Osteoblast (primary cell): ENCODE results near the gene SEMA3F. TPM values are rescaled to one million over a fixed set of nuclear protein-coding genes. Genes with fewer than 3 reads are reported as not detected.

Experiments
- DNase-seq: peaks from one replicate; pipeline ENCODE4 v3.0.0; 2011; ENCODE audit warnings: low spot score, mixed read lengths; ENCODE audit not compliant: insufficient read length; ENCODE audit errors: missing footprints
- H2AFZ ChIP-seq: 2 replicates; pipeline ENCODE4 v1.6.0; 2011; ENCODE audit warnings: mild to moderate bottlenecking, low read length
- H3K27ac ChIP-seq: 2 replicates; pipeline ENCODE4 v1.5.1; 2011; ENCODE audit warnings: mild to moderate bottlenecking, low read depth, low read length, moderate library complexity
- H3K27me3 ChIP-seq: 2 replicates; pipeline ENCODE4 v1.6.0; 2012; ENCODE audit warnings: mild to moderate bottlenecking, control low read depth, inconsistent platforms, low read length, moderate library complexity; ENCODE audit not compliant: insufficient read depth
- H3K36me3 ChIP-seq: 2 replicates; pipeline ENCODE4 v1.5.1; 2011; ENCODE audit warnings: mild to moderate bottlenecking, low read length, control low read depth, moderate library complexity; ENCODE audit not compliant: insufficient read depth
- H3K4me1 ChIP-seq: 2 replicates; pipeline ENCODE4 v1.5.1; 2011; ENCODE audit warnings: mild to moderate bottlenecking, low read length, control low read depth, moderate library complexity; ENCODE audit not compliant: insufficient read depth
- H3K4me2 ChIP-seq: 2 replicates; pipeline ENCODE4 v1.6.0; 2011; ENCODE audit warnings: mild to moderate bottlenecking, low read length; ENCODE audit not compliant: insufficient read depth
- H3K4me3 ChIP-seq: fragments of 200-600 bp; sonication (generic); 3 replicates; pipeline ENCODE4 v1.5.1; 2012; ENCODE audit warnings: mild to moderate bottlenecking, low read length, inconsistent platforms; ENCODE audit not compliant: insufficient read depth
- H3K79me2 ChIP-seq: 2 replicates; pipeline ENCODE4 v1.6.0; 2012; ENCODE audit warnings: mild to moderate bottlenecking, low read length, control low read depth, inconsistent platforms; ENCODE audit not compliant: insufficient read depth
- H3K9me3 ChIP-seq: 2 replicates; pipeline ENCODE4 v1.5.1; 2011; ENCODE audit warnings: low read depth, low read length, control low read depth
- H4K20me1 ChIP-seq: 2 replicates; pipeline ENCODE4 v1.6.0; 2012; ENCODE audit warnings: mild to moderate bottlenecking, low read length, control low read depth; ENCODE audit not compliant: insufficient read depth
- CTCF ChIP-seq: IDR thresholded peaks from 2 replicates; pipeline ENCODE4 v1.5.1; 2011; ENCODE audit warnings: mild to moderate bottlenecking, low read depth, low read length, moderate library complexity; ENCODE audit errors: extremely low read depth
- total RNA-seq: library from RNA; depleted of rRNA; stranded (reverse); fragments of >200 nt; gene quantifications from 2 replicates; pipeline ENCODE4 v1.2.3, GENCODE V29; 2012

The SEMA3F gene
- total RNA-seq, 1 donor, result 5.1 TPM

- Histone ChIP-seq H3K4me1 (peaks cover 5% of the 10 kb centered on the region), H3K27ac (no peak overlapping the region), H3K27me3 (no peaks in the 10 kb centered on the region), H3K79me2 (no peaks in the 10 kb centered on the region), H3K9me3 (no peaks in the 10 kb centered on the region), H2AFZ (no peak overlapping the region), H3K4me2 (no peak overlapping the region), H4K20me1 (peaks cover 32% of the 10 kb centered on the region), H3K36me3 (peaks cover 34% of the 10 kb centered on the region), H3K4me3 (no peak overlapping the region)
- no peak for TF ChIP-seq CTCF
- peak; percentile 72 for DNase-seq
These were observed 33.1 kb upstream of the SEMA3F start for GRCh38 chr3:50122071-50122470.

GRCh38 chr3:50122661-50123391, 32.3 kb upstream of the SEMA3F start:
- no peak overlapping the region for H3K27ac ChIP-seq
- peaks cover 26% of the 10 kb centered on the region for H3K36me3 ChIP-seq
- TF ChIP-seq CTCF, result no peak
- no peak overlapping the region for H3K4me2 ChIP-seq
- DNase-seq, result peak; percentile 86
- no peaks in the 10 kb centered on the region for H3K9me3 ChIP-seq
- H3K4me1 ChIP-seq, result peaks cover 5% of the 10 kb centered on the region
- no peaks in the 10 kb centered on the region for H3K79me2 ChIP-seq
- no peak overlapping the region for H3K4me3 ChIP-seq
- H3K27me3 ChIP-seq, result no peaks in the 10 kb centered on the region
- no peak overlapping the region for H2AFZ ChIP-seq
- H4K20me1 ChIP-seq, result peaks cover 31% of the 10 kb centered on the region

- peak; percentile 80 for DNase-seq
- Histone ChIP-seq H4K20me1 (peaks cover 26% of the 10 kb centered on the region), H3K4me3 (no peak overlapping the region), H3K4me1 (peaks cover 5% of the 10 kb centered on the region), H3K36me3 (peaks cover 19% of the 10 kb centered on the region), H3K27me3 (no peaks in the 10 kb centered on the region), H3K27ac (no peak overlapping the region), H3K79me2 (no peaks in the 10 kb centered on the region), H3K4me2 (no peak overlapping the region), H2AFZ (no peak overlapping the region), H3K9me3 (no peaks in the 10 kb centered on the region)
- no peak for TF ChIP-seq CTCF
These were observed 31.6 kb upstream of the SEMA3F start for GRCh38 chr3:50123394-50124051.

- Histone ChIP-seq H3K27ac (no peak overlapping the region), H4K20me1 (peaks cover 25% of the 10 kb centered on the region), H2AFZ (no peak overlapping the region), H3K9me3 (no peaks in the 10 kb centered on the region), H3K4me1 (peaks cover 5% of the 10 kb centered on the region), H3K79me2 (no peaks in the 10 kb centered on the region), H3K4me3 (no peak overlapping the region), H3K36me3 (peaks cover 15% of the 10 kb centered on the region), H3K4me2 (no peak overlapping the region), H3K27me3 (no peaks in the 10 kb centered on the region)
- no peak for TF ChIP-seq CTCF
- peak; percentile 96 for DNase-seq
These were observed 30.9 kb upstream of the SEMA3F start for GRCh38 chr3:50124052-50124799.
